Measurements from ENCODE around the gene TMSB15B.
"Not testable (repeated sequence)": the region's sequence is repeated elsewhere in the genome, so short reads cannot be mapped to it uniquely, and the experiment has no call there.

The TMSB15B gene

GRCh38 chrX:103962411-103963278, at the start of gene TMSB15B:
Gene TMSB15B (plus strand): TSS chrX:103962627.
- not testable (repeated sequence) for DNase-seq (ENCODE audit: low spot score); H3K9me3 Mint-ChIP-seq; H3K27ac Mint-ChIP-seq; H3K27me3 Mint-ChIP-seq (ENCODE audit: low read depth); H3K36me3 Mint-ChIP-seq (ENCODE audit: low read depth); H3K4me1 Mint-ChIP-seq (ENCODE audit: low read depth); H3K4me3 Mint-ChIP-seq

DNA sequence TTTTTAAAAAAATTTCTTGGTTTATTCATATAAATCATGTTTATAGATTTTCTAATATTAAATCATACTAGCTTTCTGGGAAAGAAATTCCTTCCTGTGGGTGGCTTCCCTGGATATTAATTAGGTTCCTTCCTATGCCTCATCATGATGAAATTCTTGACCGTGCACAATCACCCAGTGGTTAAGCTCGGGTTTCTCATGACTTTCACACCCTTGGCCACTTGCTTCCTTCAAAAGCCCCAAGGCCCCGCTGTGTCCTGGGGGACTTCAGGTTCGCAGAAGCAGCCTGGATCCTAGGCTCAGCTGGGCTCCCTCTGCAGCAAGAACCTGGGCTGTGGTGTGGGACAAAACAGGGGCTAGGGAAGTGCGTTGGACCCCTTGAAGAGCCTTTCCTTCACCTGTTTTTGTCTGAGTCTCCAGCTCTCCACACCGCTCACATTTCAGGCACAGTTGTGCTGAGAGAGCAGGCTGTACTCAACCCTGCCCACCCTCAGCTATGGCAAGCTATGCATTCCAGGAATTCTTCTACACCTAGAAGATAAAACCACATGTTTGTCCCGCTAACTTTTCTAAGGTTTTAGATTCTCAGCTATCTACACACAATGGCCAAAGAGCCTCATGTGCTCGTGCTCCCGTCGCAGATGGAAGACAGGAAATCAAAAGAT, 48.9 kb upstream of the TMSB15B start:
- Mint-ChIP-seq H3K4me1 (ENCODE audit: low read depth) (peaks cover 2% of the 10 kb centered on the region), H3K27ac (no peak overlapping the region), H3K36me3 (ENCODE audit: low read depth) (peaks cover 1% of the 10 kb centered on the region), H3K27me3 (ENCODE audit: low read depth) (no peaks in the 10 kb centered on the region), H3K9me3 (no peaks in the 10 kb centered on the region), H3K4me3 (no peak overlapping the region)
- DNase-seq (ENCODE audit: low spot score): no peak

GRCh38 chrX:103918050-103918449, 44.4 kb upstream of the TMSB15B start:
- H3K4me3 Mint-ChIP-seq: peak overlapping the region; percentile 87
- peak; percentile 26 for DNase-seq (ENCODE audit: low spot score)
- H3K4me1 Mint-ChIP-seq (ENCODE audit: low read depth): peaks cover 13% of the 10 kb centered on the region
- H3K27ac Mint-ChIP-seq: peak overlapping the region; percentile 90
- no peaks in the 10 kb centered on the region for H3K27me3 Mint-ChIP-seq (ENCODE audit: low read depth)
- H3K9me3 Mint-ChIP-seq: no peaks in the 10 kb centered on the region
- peaks cover 1% of the 10 kb centered on the region for H3K36me3 Mint-ChIP-seq (ENCODE audit: low read depth)

GRCh38 chrX:103918571-103919269, 43.7 kb upstream of the TMSB15B start:
- H3K27me3 Mint-ChIP-seq (ENCODE audit: low read depth): no peaks in the 10 kb centered on the region
- H3K27ac Mint-ChIP-seq: peak overlapping the region; percentile 90
- H3K4me3 Mint-ChIP-seq: peak overlapping the region; percentile 87
- peaks cover 1% of the 10 kb centered on the region for H3K36me3 Mint-ChIP-seq (ENCODE audit: low read depth)
- H3K4me1 Mint-ChIP-seq (ENCODE audit: low read depth): peaks cover 13% of the 10 kb centered on the region
- no peaks in the 10 kb centered on the region for H3K9me3 Mint-ChIP-seq
- peak; percentile 53 for DNase-seq (ENCODE audit: low spot score)

DNA sequence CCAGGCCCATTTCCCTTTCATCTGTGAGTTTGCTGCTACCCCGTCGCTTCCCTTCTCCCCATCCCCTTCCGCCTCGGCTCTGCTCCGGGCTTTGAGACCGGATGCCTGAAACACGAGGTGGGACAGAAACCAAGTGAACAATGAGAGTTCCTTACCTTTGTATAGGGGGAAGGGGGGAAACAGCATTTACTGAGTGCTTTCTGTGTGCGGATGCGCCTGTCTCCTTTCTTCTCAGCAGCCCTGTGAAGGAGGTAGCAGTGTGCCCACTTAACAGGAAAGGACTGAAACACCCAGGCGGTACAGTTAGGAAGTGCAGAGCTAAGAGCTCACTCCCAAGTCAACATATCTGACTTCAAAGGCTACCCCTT, 43.2 kb upstream of the TMSB15B start:
- Mint-ChIP-seq H3K4me3 (peak overlapping the region; percentile 87), H3K36me3 (ENCODE audit: low read depth) (no peaks in the 10 kb centered on the region), H3K9me3 (no peaks in the 10 kb centered on the region), H3K27ac (peak overlapping the region; percentile 90), H3K27me3 (ENCODE audit: low read depth) (no peaks in the 10 kb centered on the region), H3K4me1 (ENCODE audit: low read depth) (peaks cover 13% of the 10 kb centered on the region)
- DNase-seq (ENCODE audit: low spot score): peak; percentile 14

- not testable (repeated sequence) for H3K27ac Mint-ChIP-seq; DNase-seq (ENCODE audit: low spot score); H3K36me3 Mint-ChIP-seq (ENCODE audit: low read depth); H3K9me3 Mint-ChIP-seq; H3K27me3 Mint-ChIP-seq (ENCODE audit: low read depth)
- peak overlapping the region; percentile 43 for H3K4me3 Mint-ChIP-seq
- H3K4me1 Mint-ChIP-seq (ENCODE audit: low read depth): peaks cover 13% of the 10 kb centered on the region
These were observed 41.9 kb upstream of the TMSB15B start for GRCh38 chrX:103920515-103920914.

DNA sequence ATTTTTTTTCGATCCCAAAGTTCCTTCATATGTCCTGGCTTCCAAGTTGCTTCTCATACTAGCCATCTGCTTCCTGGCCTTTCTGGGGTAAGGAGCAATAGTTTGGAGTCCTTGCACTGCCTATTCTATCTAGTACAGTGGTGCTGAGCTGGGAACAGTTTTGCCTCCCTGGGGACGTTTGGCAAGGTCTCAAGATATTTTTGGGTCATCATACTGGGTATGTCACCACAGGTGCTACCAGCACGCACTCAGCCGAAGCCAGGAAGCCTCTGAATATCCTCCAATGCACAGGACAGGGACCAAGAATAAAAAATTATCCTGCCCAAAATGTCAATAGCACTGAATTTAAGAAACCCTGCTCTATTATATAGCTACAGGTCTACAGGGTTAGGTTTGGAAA, 35.4 kb upstream of the TMSB15B start:
- no peak overlapping the region for H3K27ac Mint-ChIP-seq

DNA sequence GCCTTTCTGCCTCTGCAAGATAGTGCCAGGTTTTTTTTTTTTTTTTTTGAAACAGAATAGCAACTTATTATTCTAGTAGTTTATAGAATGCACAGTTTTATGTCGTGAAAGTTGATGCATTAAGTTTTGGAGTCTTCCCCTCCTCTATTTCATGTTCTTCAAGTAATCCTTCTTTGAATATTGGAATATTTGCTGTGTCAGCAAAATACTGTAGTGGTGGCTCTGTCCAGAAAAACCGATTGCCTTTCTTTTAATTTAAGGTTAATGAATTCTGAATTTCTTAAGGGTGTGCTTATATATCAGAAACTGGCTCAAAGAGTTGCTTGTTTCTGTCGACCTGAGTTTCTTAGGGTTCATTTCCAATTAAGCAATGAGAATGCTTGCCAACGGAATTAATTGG, 34.8 kb upstream of the TMSB15B start:
- no peak overlapping the region for H3K27ac Mint-ChIP-seq
- H3K9me3 Mint-ChIP-seq: no peaks in the 10 kb centered on the region
- no peaks in the 10 kb centered on the region for H3K4me1 Mint-ChIP-seq (ENCODE audit: low read depth)
- no peaks in the 10 kb centered on the region for H3K36me3 Mint-ChIP-seq (ENCODE audit: low read depth)
- no peak for DNase-seq (ENCODE audit: low spot score)
- H3K27me3 Mint-ChIP-seq (ENCODE audit: low read depth): no peaks in the 10 kb centered on the region
- no peak overlapping the region for H3K4me3 Mint-ChIP-seq

More for the DNA sequence above, 35.4 kb upstream of the TMSB15B start:
- H3K36me3 Mint-ChIP-seq (ENCODE audit: low read depth): no peaks in the 10 kb centered on the region
- no peaks in the 10 kb centered on the region for H3K27me3 Mint-ChIP-seq (ENCODE audit: low read depth)
- no peaks in the 10 kb centered on the region for H3K4me1 Mint-ChIP-seq (ENCODE audit: low read depth)
- DNase-seq (ENCODE audit: low spot score): no peak
- no peaks in the 10 kb centered on the region for H3K9me3 Mint-ChIP-seq
- no peak overlapping the region for H3K4me3 Mint-ChIP-seq

- Mint-ChIP-seq H3K36me3 (ENCODE audit: low read depth) (peaks cover 1% of the 10 kb centered on the region), H3K4me1 (ENCODE audit: low read depth) (no peaks in the 10 kb centered on the region), H3K9me3 (no peaks in the 10 kb centered on the region), H3K4me3 (no peak overlapping the region), H3K27ac (no peak overlapping the region), H3K27me3 (ENCODE audit: low read depth) (no peaks in the 10 kb centered on the region)
- no peak for DNase-seq (ENCODE audit: low spot score)
These were observed 30.3 kb upstream of the TMSB15B start for GRCh38 chrX:103932133-103932532.

GRCh38 chrX:103940257-103940656, 22.2 kb upstream of the TMSB15B start:
- H3K4me1 Mint-ChIP-seq (ENCODE audit: low read depth): peaks cover 12% of the 10 kb centered on the region
- H3K27me3 Mint-ChIP-seq (ENCODE audit: low read depth); DNase-seq (ENCODE audit: low spot score); H3K9me3 Mint-ChIP-seq; H3K4me3 Mint-ChIP-seq; H3K36me3 Mint-ChIP-seq (ENCODE audit: low read depth); H3K27ac Mint-ChIP-seq: not testable (repeated sequence)

DNA sequence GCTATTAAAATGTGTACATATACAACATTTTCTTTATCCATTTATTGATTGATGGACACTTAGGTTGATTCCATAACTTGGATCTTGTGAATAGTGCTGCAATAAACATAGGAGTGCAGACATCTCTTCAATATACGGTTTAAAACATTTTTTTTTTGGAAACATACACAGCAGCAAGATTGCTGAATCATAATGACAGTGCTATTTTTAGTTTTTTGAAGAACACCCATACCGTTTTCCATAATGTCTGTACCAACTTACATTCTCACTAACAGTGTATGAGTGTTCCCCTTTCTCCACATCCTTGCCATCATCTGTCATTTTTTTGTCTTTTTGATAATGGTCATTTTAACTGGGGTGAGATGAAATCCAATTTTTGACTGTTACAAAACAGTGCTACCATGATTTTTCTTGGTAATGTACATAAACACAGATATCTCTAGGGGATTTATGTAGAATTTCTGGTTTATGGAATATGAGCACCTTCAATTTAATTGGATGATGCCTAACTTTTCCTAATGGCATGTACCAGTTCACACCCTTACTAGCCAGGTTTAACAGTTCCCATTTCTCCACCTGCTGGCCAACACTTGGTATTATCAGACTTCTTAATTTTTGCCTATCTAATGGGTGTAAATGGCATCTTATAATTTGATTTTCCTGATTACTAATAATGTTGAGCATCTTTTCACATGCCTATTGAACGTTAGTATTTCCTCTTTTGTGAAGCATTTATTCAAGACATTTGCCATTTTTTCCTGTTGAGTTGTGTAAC, 21.0 kb upstream of the TMSB15B start:
- no peaks in the 10 kb centered on the region for H3K27me3 Mint-ChIP-seq (ENCODE audit: low read depth)
- no peaks in the 10 kb centered on the region for H3K9me3 Mint-ChIP-seq
- H3K4me1 Mint-ChIP-seq (ENCODE audit: low read depth): peaks cover 12% of the 10 kb centered on the region
- no peak overlapping the region for H3K4me3 Mint-ChIP-seq
- no peaks in the 10 kb centered on the region for H3K36me3 Mint-ChIP-seq (ENCODE audit: low read depth)
- DNase-seq (ENCODE audit: low spot score): no peak
- H3K27ac Mint-ChIP-seq: no peak overlapping the region

DNA sequence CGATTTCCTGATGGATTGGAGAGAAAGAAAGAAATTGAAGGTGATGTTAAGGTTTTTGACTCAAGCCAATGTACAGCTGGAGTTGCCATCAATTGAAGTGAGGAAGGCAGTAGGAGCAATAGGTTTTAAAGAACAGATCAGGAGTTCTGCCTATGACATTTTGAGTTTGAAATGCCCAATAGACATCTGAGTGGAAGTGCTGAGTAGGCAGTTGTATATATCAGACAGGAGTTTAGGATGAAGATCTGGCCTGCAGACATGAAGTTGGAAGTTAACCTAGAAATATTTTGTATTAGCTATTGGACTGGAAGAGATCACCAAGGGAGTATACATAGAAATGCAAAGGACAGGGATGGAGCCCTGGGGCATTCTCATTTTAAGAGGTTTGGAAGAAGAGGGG, 12.9 kb upstream of the TMSB15B start:
- no peak overlapping the region for H3K4me3 Mint-ChIP-seq
- no peak for DNase-seq (ENCODE audit: low spot score)
- H3K36me3 Mint-ChIP-seq (ENCODE audit: low read depth): peaks cover 2% of the 10 kb centered on the region
- H3K27ac Mint-ChIP-seq: no peak overlapping the region
- H3K27me3 Mint-ChIP-seq (ENCODE audit: low read depth): no peaks in the 10 kb centered on the region
- no peaks in the 10 kb centered on the region for H3K4me1 Mint-ChIP-seq (ENCODE audit: low read depth)
- no peaks in the 10 kb centered on the region for H3K9me3 Mint-ChIP-seq

DNA sequence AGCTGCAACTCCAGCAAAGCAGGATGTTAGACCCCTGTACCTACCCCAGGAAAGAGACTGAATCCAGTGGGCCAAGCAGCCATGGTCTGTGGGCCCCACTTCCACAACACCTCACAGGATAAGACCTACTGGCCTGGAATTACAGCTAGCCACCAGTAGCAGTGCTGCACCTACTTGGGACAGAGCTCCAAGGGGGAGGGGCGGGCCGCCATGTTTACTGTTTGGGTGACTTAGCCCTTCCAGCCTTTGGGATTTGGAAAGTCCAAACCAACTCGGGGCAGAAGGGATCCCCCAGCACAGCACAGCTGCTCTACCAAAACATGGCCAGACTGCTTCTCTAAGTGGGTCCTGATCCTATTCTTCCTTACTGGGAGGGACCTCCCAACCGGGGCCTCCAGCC, 9.1 kb upstream of the TMSB15B start:
- DNase-seq (ENCODE audit: low spot score): no peak
- no peak overlapping the region for H3K4me3 Mint-ChIP-seq
- no peaks in the 10 kb centered on the region for H3K27me3 Mint-ChIP-seq (ENCODE audit: low read depth)
- H3K36me3 Mint-ChIP-seq (ENCODE audit: low read depth): no peaks in the 10 kb centered on the region
- no peaks in the 10 kb centered on the region for H3K4me1 Mint-ChIP-seq (ENCODE audit: low read depth)
- H3K27ac Mint-ChIP-seq: no peak overlapping the region
- no peaks in the 10 kb centered on the region for H3K9me3 Mint-ChIP-seq

All from T-helper 2 cell treated with Interferon-gamma antibody and Interleukin-4, amounts not matched to agents 5 μg/mL and 100 μg/mL, for 36 hours (primary cell).